ENCODE data around the gene ALDH1B1. TPM values are rescaled to one million over a fixed set of nuclear protein-coding genes. Genes with fewer than 3 reads are reported as not detected.

The ALDH1B1 gene
- polyA plus RNA-seq, 1 donor (not counting 4 experiments of a cell fraction or from before 2014, with no cell fraction given) = 14.4 TPM

DNA sequence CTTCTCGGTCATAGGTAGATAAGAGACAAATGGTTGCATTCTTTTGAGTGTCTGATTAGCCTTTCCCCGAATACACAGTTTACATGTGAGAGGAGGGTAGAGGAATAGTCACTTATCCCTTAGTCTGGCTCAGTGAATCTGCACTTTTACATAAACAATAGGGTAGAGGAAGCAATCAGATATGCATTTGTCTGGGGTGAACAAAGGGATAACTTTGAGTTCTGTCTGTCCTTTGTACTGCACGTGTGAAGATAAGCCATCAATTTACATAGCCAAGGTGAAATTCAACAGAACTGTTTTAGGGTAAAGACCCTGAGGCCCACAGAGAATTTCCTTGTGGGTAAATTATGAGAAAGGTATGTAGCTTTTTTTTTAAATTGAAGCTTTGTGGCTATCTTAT lies 41.9 kb downstream of the ALDH1B1 start:
- no peaks in the 10 kb centered on the region for H3K79me2 ChIP-seq (ENCODE audit: control insufficient read depth, insufficient read depth, low read length)
- no peaks in the 10 kb centered on the region for H3K36me3 ChIP-seq (ENCODE audit: control insufficient read depth in 2 of 2, extremely low read depth in 1 of 2, insufficient read depth in 2 of 2, low read length in 2 of 2)
- dilution Hi-C loops (cut with MboI; ENCODE audit: extremely low pct_ligation_motif_present, low sequenced_read_pairs) = no loop called here
- H3K9me3 ChIP-seq (ENCODE audit: control insufficient read depth, low read depth, low read length) = no peaks in the 10 kb centered on the region
- no peak overlapping the region for H3K9ac ChIP-seq (ENCODE audit: control insufficient read depth, extremely low read depth, insufficient read depth, low read length)
- H3K4me2 ChIP-seq (ENCODE audit: control insufficient read depth, extremely low read depth, insufficient read depth, low read depth, low read length) = no peak overlapping the region
- no peak overlapping the region for H3K4me3 ChIP-seq (ENCODE audit: control insufficient read depth in 2 of 3, extremely low read depth in 1 of 3, insufficient read depth in 2 of 3, low read depth in 1 of 3, low read length in 3 of 3)
- H3K9me1 ChIP-seq (ENCODE audit: control insufficient read depth, extremely low read depth, insufficient read depth, low read length) = no peaks in the 10 kb centered on the region
- TF ChIP-seq, protein P1, sequence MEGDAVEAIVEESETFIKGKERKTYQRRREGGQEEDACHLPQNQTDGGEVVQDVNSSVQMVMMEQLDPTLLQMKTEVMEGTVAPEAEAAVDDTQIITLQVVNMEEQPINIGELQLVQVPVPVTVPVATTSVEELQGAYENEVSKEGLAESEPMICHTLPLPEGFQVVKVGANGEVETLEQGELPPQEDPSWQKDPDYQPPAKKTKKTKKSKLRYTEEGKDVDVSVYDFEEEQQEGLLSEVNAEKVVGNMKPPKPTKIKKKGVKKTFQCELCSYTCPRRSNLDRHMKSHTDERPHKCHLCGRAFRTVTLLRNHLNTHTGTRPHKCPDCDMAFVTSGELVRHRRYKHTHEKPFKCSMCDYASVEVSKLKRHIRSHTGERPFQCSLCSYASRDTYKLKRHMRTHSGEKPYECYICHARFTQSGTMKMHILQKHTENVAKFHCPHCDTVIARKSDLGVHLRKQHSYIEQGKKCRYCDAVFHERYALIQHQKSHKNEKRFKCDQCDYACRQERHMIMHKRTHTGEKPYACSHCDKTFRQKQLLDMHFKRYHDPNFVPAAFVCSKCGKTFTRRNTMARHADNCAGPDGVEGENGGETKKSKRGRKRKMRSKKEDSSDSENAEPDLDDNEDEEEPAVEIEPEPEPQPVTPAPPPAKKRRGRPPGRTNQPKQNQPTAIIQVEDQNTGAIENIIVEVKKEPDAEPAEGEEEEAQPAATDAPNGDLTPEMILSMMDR (optimal IDR thresholded peaks at IDR 0.05 in 1 of 3, IDR thresholded peaks at IDR 0.05 in 1 of 3, conservative IDR thresholded peaks at IDR 0.05 in 1 of 3; ENCODE audit: extremely low read depth in 1 of 3, insufficient read depth in 2 of 3, low read length in 3 of 3) = no peak
- no peak for TF ChIP-seq EZH2 (IDR thresholded peaks at IDR 0.05; ENCODE audit: low read length)
- peaks cover 9% of the 10 kb centered on the region for H3K4me1 ChIP-seq (ENCODE audit: control insufficient read depth, extremely low read depth, insufficient read depth, low read length)
- FAIRE-seq = no peak
- no peak for DNase-seq (ENCODE audit: low read depth, low spot score)
- H3K27me3 ChIP-seq (ENCODE audit: control insufficient read depth, extremely low read depth, insufficient read depth, low read length) = peaks cover 9% of the 10 kb centered on the region
- H2AFZ ChIP-seq (ENCODE audit: control insufficient read depth, low read length) = no peak overlapping the region
- peaks cover 3% of the 10 kb centered on the region for H4K20me1 ChIP-seq (ENCODE audit: control insufficient read depth, extremely low read depth, insufficient read depth, low read length)
- H3K27ac ChIP-seq (ENCODE audit: control insufficient read depth, insufficient read depth, low read length) = no peak overlapping the region

- Histone ChIP-seq H4K20me1 (ENCODE audit: control insufficient read depth, extremely low read depth, insufficient read depth, low read length) (peaks cover 3% of the 10 kb centered on the region), H3K27ac (ENCODE audit: control insufficient read depth, insufficient read depth, low read length) (no peak overlapping the region), H3K9me3 (ENCODE audit: control insufficient read depth, low read depth, low read length) (no peaks in the 10 kb centered on the region), H3K9me1 (ENCODE audit: control insufficient read depth, extremely low read depth, insufficient read depth, low read length) (no peaks in the 10 kb centered on the region), H2AFZ (ENCODE audit: control insufficient read depth, low read length) (no peak overlapping the region), H3K27me3 (ENCODE audit: control insufficient read depth, extremely low read depth, insufficient read depth, low read length) (peaks cover 9% of the 10 kb centered on the region), H3K4me2 (ENCODE audit: control insufficient read depth, extremely low read depth, insufficient read depth, low read depth, low read length) (no peak overlapping the region), H3K36me3 (ENCODE audit: control insufficient read depth in 2 of 2, extremely low read depth in 1 of 2, insufficient read depth in 2 of 2, low read length in 2 of 2) (no peaks in the 10 kb centered on the region), H3K9ac (ENCODE audit: control insufficient read depth, extremely low read depth, insufficient read depth, low read length) (no peak overlapping the region), H3K79me2 (ENCODE audit: control insufficient read depth, insufficient read depth, low read length) (no peaks in the 10 kb centered on the region), H3K4me3 (ENCODE audit: control insufficient read depth in 2 of 3, extremely low read depth in 1 of 3, insufficient read depth in 2 of 3, low read depth in 1 of 3, low read length in 3 of 3) (no peak overlapping the region), H3K4me1 (ENCODE audit: control insufficient read depth, extremely low read depth, insufficient read depth, low read length) (peaks cover 9% of the 10 kb centered on the region)
- TF ChIP-seq, protein P1 (optimal IDR thresholded peaks at IDR 0.05 in 1 of 3, IDR thresholded peaks at IDR 0.05 in 1 of 3, conservative IDR thresholded peaks at IDR 0.05 in 1 of 3; ENCODE audit: extremely low read depth in 1 of 3, insufficient read depth in 2 of 3, low read length in 3 of 3) = no peak
- TF ChIP-seq EZH2 (IDR thresholded peaks at IDR 0.05; ENCODE audit: low read length) = no peak
- DNase-seq (ENCODE audit: low read depth, low spot score) (no peak), FAIRE-seq (no peak)
- dilution Hi-C loops (cut with MboI; ENCODE audit: extremely low pct_ligation_motif_present, low sequenced_read_pairs) = no loop called here
These were observed 42.4 kb downstream of the ALDH1B1 start for GRCh38 chr9:38434853-38435252.

Measured in keratinocyte (primary cell).